Measurements from ENCODE around the gene POLR2H.

Gene POLR2H

GRCh38 chr3:184371570-184372018 is 10.1 kb downstream of the POLR2H start:
- peak in 2 of 3 donors; percentile 41 to 48 for DNase-seq (ENCODE audit: low read depth in 3 of 3)

GRCh38 chr3:184372296-184372821 is 10.8 kb downstream of the POLR2H start:
- no peak for DNase-seq (ENCODE audit: low read depth in 3 of 3)

GRCh38 chr3:184372911-184373310 is 11.4 kb downstream of the POLR2H start:
- no peak for DNase-seq (ENCODE audit: low read depth in 3 of 3)

GRCh38 chr3:184373422-184373821 is 11.9 kb downstream of the POLR2H start:
- no peak for DNase-seq (ENCODE audit: low read depth in 3 of 3)

GRCh38 chr3:184375747-184376461 is 14.4 kb downstream of the POLR2H start:
- no peak for DNase-seq (ENCODE audit: low read depth in 3 of 3)

GRCh38 chr3:184377374-184377773 is 15.9 kb downstream of the POLR2H start:
- no peak for DNase-seq (ENCODE audit: low read depth in 3 of 3)

GRCh38 chr3:184377882-184378445 is 16.5 kb downstream of the POLR2H start, which contains the start of gene THPO:
Gene THPO (minus strand): TSS chr3:184378207. CDS start chr3:184376259, 1,948 bp downstream.
- DNase-seq (ENCODE audit: low read depth in 3 of 3), result no peak

GRCh38 chr3:184378651-184379357 is 17.3 kb downstream of the POLR2H start:
- DNase-seq (ENCODE audit: low read depth in 3 of 3), result no peak

GRCh38 chr3:184379358-184380184 is 18.1 kb downstream of the POLR2H start, which contains the start of gene CHRD:
Gene CHRD (plus strand): TSS chr3:184380054. CDS start chr3:184380319, 265 bp downstream.
- no peak for DNase-seq (ENCODE audit: low read depth in 3 of 3)

GRCh38 chr3:184380185-184380626 is 18.7 kb downstream of the POLR2H start:
- DNase-seq (ENCODE audit: low read depth in 3 of 3), result no peak

- DNase-seq (ENCODE audit: low read depth in 3 of 3), result no peak
These were observed 19.2 kb downstream of the POLR2H start for GRCh38 chr3:184380627-184381260.

- DNase-seq (ENCODE audit: low read depth in 3 of 3), result no peak
These were observed 20.0 kb downstream of the POLR2H start for GRCh38 chr3:184381261-184382224.

GRCh38 chr3:184382326-184383032 is 21.0 kb downstream of the POLR2H start:
- no peak for DNase-seq (ENCODE audit: low read depth in 3 of 3)

GRCh38 chr3:184383033-184383740 is 21.7 kb downstream of the POLR2H start:
- DNase-seq (ENCODE audit: low read depth in 3 of 3), result no peak

- no peak for DNase-seq (ENCODE audit: low read depth in 3 of 3)
These were observed 22.8 kb downstream of the POLR2H start for GRCh38 chr3:184384342-184384741.

GRCh38 chr3:184384856-184385422 is 23.4 kb downstream of the POLR2H start:
- DNase-seq (ENCODE audit: low read depth in 3 of 3), result no peak

GRCh38 chr3:184386047-184386806 is 24.7 kb downstream of the POLR2H start:
- DNase-seq (ENCODE audit: low read depth in 3 of 3), result no peak
